ENCODE results near the gene CCNA2. TPM values are rescaled to one million over a fixed set of nuclear protein-coding genes. Genes with fewer than 3 reads are reported as not detected.
A peak's percentile ranks its signal among the peaks of the same experiment; 100 is the strongest.

Gene CCNA2
- total and polyA plus RNA-seq, 9 of the 15 experiments (the other 6 are each of a cell fraction or from before 2014, with no cell fraction given) = 37.1 to 197 (median 154) TPM

- peak; percentile 40; the same call in 1 of the 2 replicates for TF ChIP-seq PML (IDR thresholded peaks at IDR 0.05; ENCODE audit: low read length)
- TF ChIP-seq CBFA2T2 (conservative IDR thresholded peaks at IDR 0.05) = peak; percentile 46; the same call in 1 of the 2 replicates
- TF ChIP-seq FOS (IDR thresholded peaks at IDR 0.05; ENCODE audit: extremely low read depth, insufficient read length) = peak; percentile 21
- TF ChIP-seq GMEB1 (CRISPR knock-in tag; IDR thresholded peaks at IDR 0.05) = no peak
- TF ChIP-seq RNF219 (CRISPR knock-in tag; IDR thresholded peaks at IDR 0.05) = no peak
- TF ChIP-seq, protein P1, sequence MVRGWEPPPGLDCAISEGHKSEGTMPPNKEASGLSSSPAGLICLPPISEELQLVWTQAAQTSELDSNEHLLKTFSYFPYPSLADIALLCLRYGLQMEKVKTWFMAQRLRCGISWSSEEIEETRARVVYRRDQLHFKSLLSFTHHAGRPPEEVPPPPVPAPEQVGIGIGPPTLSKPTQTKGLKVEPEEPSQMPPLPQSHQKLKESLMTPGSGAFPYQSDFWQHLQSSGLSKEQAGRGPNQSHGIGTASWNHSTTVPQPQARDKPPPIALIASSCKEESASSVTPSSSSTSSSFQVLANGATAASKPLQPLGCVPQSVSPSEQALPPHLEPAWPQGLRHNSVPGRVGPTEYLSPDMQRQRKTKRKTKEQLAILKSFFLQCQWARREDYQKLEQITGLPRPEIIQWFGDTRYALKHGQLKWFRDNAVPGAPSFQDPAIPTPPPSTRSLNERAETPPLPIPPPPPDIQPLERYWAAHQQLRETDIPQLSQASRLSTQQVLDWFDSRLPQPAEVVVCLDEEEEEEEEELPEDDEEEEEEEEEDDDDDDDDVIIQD (CRISPR knock-in tag; IDR thresholded peaks at IDR 0.05) = no peak
- TF ChIP-seq RBBP5 (IDR thresholded peaks at IDR 0.05; ENCODE audit: borderline replicate concordance, insufficient read depth, low read length, poor library complexity, severe bottlenecking) = no peak
- peak; percentile 93 for TF ChIP-seq SMARCA4 (IDR thresholded peaks at IDR 0.05)
- TF ChIP-seq TCF3 (CRISPR knock-in tag; IDR thresholded peaks at IDR 0.05) = peak; percentile 59
- no peak for TF ChIP-seq HEY1 (CRISPR knock-in tag; IDR thresholded peaks at IDR 0.05; ENCODE audit: borderline replicate concordance)
- TF ChIP-seq STAT5A (IDR thresholded peaks at IDR 0.05; ENCODE audit: borderline replicate concordance, low read length) = peak; percentile 45; the same call in 1 of the 2 replicates
- TF ChIP-seq, protein P2, sequence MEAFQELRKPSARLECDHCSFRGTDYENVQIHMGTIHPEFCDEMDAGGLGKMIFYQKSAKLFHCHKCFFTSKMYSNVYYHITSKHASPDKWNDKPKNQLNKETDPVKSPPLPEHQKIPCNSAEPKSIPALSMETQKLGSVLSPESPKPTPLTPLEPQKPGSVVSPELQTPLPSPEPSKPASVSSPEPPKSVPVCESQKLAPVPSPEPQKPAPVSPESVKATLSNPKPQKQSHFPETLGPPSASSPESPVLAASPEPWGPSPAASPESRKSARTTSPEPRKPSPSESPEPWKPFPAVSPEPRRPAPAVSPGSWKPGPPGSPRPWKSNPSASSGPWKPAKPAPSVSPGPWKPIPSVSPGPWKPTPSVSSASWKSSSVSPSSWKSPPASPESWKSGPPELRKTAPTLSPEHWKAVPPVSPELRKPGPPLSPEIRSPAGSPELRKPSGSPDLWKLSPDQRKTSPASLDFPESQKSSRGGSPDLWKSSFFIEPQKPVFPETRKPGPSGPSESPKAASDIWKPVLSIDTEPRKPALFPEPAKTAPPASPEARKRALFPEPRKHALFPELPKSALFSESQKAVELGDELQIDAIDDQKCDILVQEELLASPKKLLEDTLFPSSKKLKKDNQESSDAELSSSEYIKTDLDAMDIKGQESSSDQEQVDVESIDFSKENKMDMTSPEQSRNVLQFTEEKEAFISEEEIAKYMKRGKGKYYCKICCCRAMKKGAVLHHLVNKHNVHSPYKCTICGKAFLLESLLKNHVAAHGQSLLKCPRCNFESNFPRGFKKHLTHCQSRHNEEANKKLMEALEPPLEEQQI (IDR thresholded peaks at IDR 0.05) = no peak
- TF ChIP-seq, protein P3, sequence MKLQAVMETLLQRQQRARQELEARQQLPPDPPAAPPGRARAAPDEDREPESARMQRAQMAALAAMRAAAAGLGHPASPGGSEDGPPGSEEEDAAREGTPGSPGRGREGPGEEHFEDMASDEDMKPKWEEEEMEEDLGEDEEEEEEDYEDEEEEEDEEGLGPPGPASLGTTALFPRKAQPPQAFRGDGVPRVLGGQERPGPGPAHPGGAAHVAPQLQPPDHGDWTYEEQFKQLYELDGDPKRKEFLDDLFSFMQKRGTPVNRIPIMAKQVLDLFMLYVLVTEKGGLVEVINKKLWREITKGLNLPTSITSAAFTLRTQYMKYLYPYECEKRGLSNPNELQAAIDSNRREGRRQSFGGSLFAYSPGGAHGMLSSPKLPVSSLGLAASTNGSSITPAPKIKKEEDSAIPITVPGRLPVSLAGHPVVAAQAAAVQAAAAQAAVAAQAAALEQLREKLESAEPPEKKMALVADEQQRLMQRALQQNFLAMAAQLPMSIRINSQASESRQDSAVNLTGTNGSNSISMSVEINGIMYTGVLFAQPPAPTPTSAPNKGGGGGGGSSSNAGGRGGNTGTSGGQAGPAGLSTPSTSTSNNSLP (IDR thresholded peaks at IDR 0.05; ENCODE audit: borderline replicate concordance, low read depth, low read length) = 0 out of 2 replicates have a peak, but pooled peaks have one; percentile 25
- TF ChIP-seq ZNF134 (CRISPR knock-in tag; conservative IDR thresholded peaks at IDR 0.05) = no peak
- no peak for TF ChIP-seq ZNF740 (CRISPR knock-in tag; IDR thresholded peaks at IDR 0.05)
- TF ChIP-seq ZNF740 (tag; IDR thresholded peaks at IDR 0.05) = no peak
- TF ChIP-seq JUND (IDR thresholded peaks at IDR 0.05; ENCODE audit: borderline replicate concordance, low read depth, low read length) = peak; percentile 90
- TF ChIP-seq JUND (tag; IDR thresholded peaks at IDR 0.05; ENCODE audit: borderline replicate concordance, low read depth, low read length) = peak; percentile 74; the same call in 2 of the 3 replicates
These were observed 4.2 kb upstream of the CCNA2 start (continued) for GRCh38 chr4:121827853-121828252.

Measured in K562 (cell line).